T-helper 22 cell (primary cell): ENCODE measurements around the gene CLEC16A.

Experiments used
- DNase-seq: peaks from one replicate; pipeline ENCODE4 v3.0.0-alpha.2; 2020; ENCODE audit warnings: low read depth

Gene CLEC16A

GRCh38 chr16:11123666-11124065 is 179.3 kb downstream of the CLEC16A start:
- DNase-seq, result no peak

- DNase-seq, result no peak
These were observed 181.6 kb downstream of the CLEC16A start for GRCh38 chr16:11125936-11126335.

- DNase-seq, result no peak
These were observed 182.2 kb downstream of the CLEC16A start for GRCh38 chr16:11126399-11127054.

GRCh38 chr16:11127610-11128195 is 183.3 kb downstream of the CLEC16A start:
- DNase-seq, result no peak

GRCh38 chr16:11128211-11129141 is 184.1 kb downstream of the CLEC16A start:
- DNase-seq, result no peak

- DNase-seq, result no peak
These were observed 185.0 kb downstream of the CLEC16A start for GRCh38 chr16:11129378-11129781.

GRCh38 chr16:11130978-11131665 is 186.8 kb downstream of the CLEC16A start:
- no peak for DNase-seq

GRCh38 chr16:11131706-11132105 is 187.3 kb downstream of the CLEC16A start:
- DNase-seq, result no peak

GRCh38 chr16:11133344-11133943 is 189.1 kb downstream of the CLEC16A start:
- no peak for DNase-seq

GRCh38 chr16:11134722-11135463 is 190.5 kb downstream of the CLEC16A start:
- DNase-seq, result no peak

- no peak for DNase-seq
These were observed 191.2 kb downstream of the CLEC16A start for GRCh38 chr16:11135464-11135973.

- no peak for DNase-seq
These were observed 192.2 kb downstream of the CLEC16A start for GRCh38 chr16:11136600-11136999.

- no peak for DNase-seq
These were observed 193.8 kb downstream of the CLEC16A start for GRCh38 chr16:11138022-11138768.

- no peak for DNase-seq
These were observed 194.5 kb downstream of the CLEC16A start for GRCh38 chr16:11138769-11139325.

GRCh38 chr16:11139326-11140097 is 195.1 kb downstream of the CLEC16A start:
- DNase-seq, result no peak

- DNase-seq, result no peak
These were observed 195.7 kb downstream of the CLEC16A start for GRCh38 chr16:11140098-11140375.

- DNase-seq, result no peak
These were observed 196.1 kb downstream of the CLEC16A start for GRCh38 chr16:11140466-11140865.

- no peak for DNase-seq
These were observed 196.5 kb downstream of the CLEC16A start for GRCh38 chr16:11140867-11141266.
